Measurements from ENCODE around the gene ANXA2.
A peak's percentile ranks its signal among the peaks of the same experiment; 100 is the strongest.

The ANXA2 gene

GRCh38 chr15:60399931-60400330 is 2.1 kb upstream of the ANXA2 start:
- Histone ChIP-seq H4K12ac (ENCODE audit: low read depth, low read length) (no peak overlapping the region), H3K79me1 (ENCODE audit: low read length) (peaks cover 38% of the 10 kb centered on the region), H4K91ac (ENCODE audit: low read depth, low read length) (no peak overlapping the region), H3K9me3 (ENCODE audit: insufficient read depth, low read depth, low read length) (no peaks in the 10 kb centered on the region), H2BK120ac (ENCODE audit: insufficient read depth, low read length, poor library complexity) (no peak overlapping the region), H3K27ac (ENCODE audit: low read depth, low read length) (peak overlapping the region; percentile 91), H3K4ac (ENCODE audit: low read depth, low read length) (no peak overlapping the region), H2BK5ac (ENCODE audit: low read depth, low read length, poor library complexity) (no peak overlapping the region), H3K9ac (ENCODE audit: low read length) (no peak overlapping the region), H3K27me3 (ENCODE audit: insufficient read depth, low read length) (no peaks in the 10 kb centered on the region), H3K23ac (ENCODE audit: low read length) (no peak overlapping the region), H3K36me3 (ENCODE audit: control insufficient read depth in 1 of 2, insufficient read depth in 2 of 2, low read length in 2 of 2) (peaks cover 4 to 7% of the 10 kb centered on the region in 2 experiments), H3K4me2 (ENCODE audit: low read length) (no peak overlapping the region), H2AK5ac (ENCODE audit: low read length) (no peak overlapping the region), H2BK12ac (ENCODE audit: low read length) (no peak overlapping the region), H4K8ac (ENCODE audit: low read depth, low read length) (no peak overlapping the region), H3K4me1 (ENCODE audit: control insufficient read depth in 1 of 2, insufficient read depth in 2 of 2, low read length in 2 of 2) (peaks cover 6 to 17% of the 10 kb centered on the region in 2 experiments), H3K79me2 (ENCODE audit: control insufficient read depth, insufficient read depth, low read length, poor library complexity) (peaks cover 24% of the 10 kb centered on the region), H3K18ac (ENCODE audit: low read length) (no peak overlapping the region), H3K14ac (ENCODE audit: low read length) (no peak overlapping the region), H3K4me3 (ENCODE audit: low read depth, low read length) (no peak overlapping the region), H2AFZ (ENCODE audit: insufficient read depth, low read length, poor library complexity) (no peak overlapping the region)
- DNase-seq: peak; percentile 34 to 95
- no CpG with 5 or more reads among the region's 1 CpG for WGBS (ENCODE audit: extremely low coverage, insufficient coverage, insufficient read length)

GRCh38 chr15:60399246-60399915 is 1.6 kb upstream of the ANXA2 start:
- Histone ChIP-seq H3K79me1 (ENCODE audit: low read length) (peaks cover 38% of the 10 kb centered on the region), H2AK5ac (ENCODE audit: low read length) (peak overlapping the region; percentile 53), H2BK120ac (ENCODE audit: insufficient read depth, low read length, poor library complexity) (peak overlapping the region; percentile 97), H4K91ac (ENCODE audit: low read depth, low read length) (peak overlapping the region; percentile 99), H3K14ac (ENCODE audit: low read length) (peak overlapping the region; percentile 92), H3K4me1 (ENCODE audit: control insufficient read depth in 1 of 2, insufficient read depth in 2 of 2, low read length in 2 of 2) (peaks cover 7 to 20% of the 10 kb centered on the region in 2 experiments), H3K27me3 (ENCODE audit: insufficient read depth, low read length) (no peaks in the 10 kb centered on the region), H3K4me3 (ENCODE audit: low read depth, low read length) (no peak overlapping the region), H3K79me2 (ENCODE audit: control insufficient read depth, insufficient read depth, low read length, poor library complexity) (peaks cover 26% of the 10 kb centered on the region), H2BK12ac (ENCODE audit: low read length) (peak overlapping the region; percentile 55), H4K8ac (ENCODE audit: low read depth, low read length) (peak overlapping the region; percentile 87), H2BK5ac (ENCODE audit: low read depth, low read length, poor library complexity) (peak overlapping the region; percentile 98), H4K12ac (ENCODE audit: low read depth, low read length) (peak overlapping the region; percentile 45), H3K9me3 (ENCODE audit: insufficient read depth, low read depth, low read length) (no peaks in the 10 kb centered on the region), H2AFZ (ENCODE audit: insufficient read depth, low read length, poor library complexity) (peak overlapping the region; percentile 89), H3K23ac (ENCODE audit: low read length) (no peak overlapping the region), H3K18ac (ENCODE audit: low read length) (peak overlapping the region; percentile 88), H3K36me3 (ENCODE audit: control insufficient read depth in 1 of 2, insufficient read depth in 2 of 2, low read length in 2 of 2) (peaks cover 4 to 8% of the 10 kb centered on the region in 2 experiments), H3K4me2 (ENCODE audit: low read length) (peak overlapping the region; percentile 84), H3K27ac (ENCODE audit: low read depth, low read length) (peak overlapping the region; percentile 91), H3K9ac (ENCODE audit: low read length) (no peak overlapping the region), H3K4ac (ENCODE audit: low read depth, low read length) (peak overlapping the region; percentile 65)
- no CpG with 5 or more reads among the region's 21 CpGs for WGBS (ENCODE audit: extremely low coverage, insufficient coverage, insufficient read length)
- DNase-seq: peak; percentile 71 to 78

DNA sequence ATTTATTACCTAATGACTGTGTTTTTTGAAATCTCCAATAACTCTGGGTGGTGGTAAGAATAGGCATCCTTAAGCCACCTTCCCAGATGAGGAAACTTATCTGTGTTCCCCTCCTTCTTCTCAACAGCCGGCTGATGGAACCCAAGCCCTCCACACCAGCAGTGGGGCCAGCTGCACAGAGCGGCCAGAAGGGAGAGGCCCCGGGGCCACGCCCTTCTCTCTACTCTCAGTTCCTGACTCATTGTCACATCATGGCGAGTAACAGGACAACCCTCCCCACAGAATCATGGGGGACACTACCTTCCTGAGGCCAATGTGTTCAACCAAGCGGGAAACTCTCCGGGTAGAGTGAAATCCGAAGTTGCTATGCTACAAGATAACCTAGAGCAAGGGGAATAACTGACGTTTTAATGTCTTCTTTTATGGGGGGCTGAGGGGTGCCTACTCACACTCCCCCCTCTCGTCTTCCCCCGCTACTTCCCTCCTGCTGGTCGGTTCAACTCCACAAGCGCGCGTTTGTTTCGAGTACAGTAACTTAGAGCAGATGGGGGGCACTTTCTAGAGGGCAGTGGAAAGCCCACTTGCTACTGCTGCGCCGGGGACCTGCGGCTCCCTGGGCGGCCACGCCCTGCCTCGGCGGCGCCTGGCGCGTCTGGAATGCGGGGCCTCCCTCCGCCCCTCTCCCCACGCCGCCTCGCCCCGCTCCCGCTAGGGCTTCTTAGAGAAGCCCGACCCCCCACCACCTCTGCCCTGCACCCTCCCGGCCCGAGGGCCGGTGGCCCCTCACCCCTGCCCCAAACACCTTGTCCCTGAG is 621 bp downstream of the ANXA2 start:
- peaks cover 37% of the 10 kb centered on the region for H3K79me2 ChIP-seq (ENCODE audit: control insufficient read depth, insufficient read depth, low read length, poor library complexity)
- peaks cover 21 to 38% of the 10 kb centered on the region in 2 experiments for H3K4me1 ChIP-seq (ENCODE audit: control insufficient read depth in 1 of 2, insufficient read depth in 2 of 2, low read length in 2 of 2)

DNA sequence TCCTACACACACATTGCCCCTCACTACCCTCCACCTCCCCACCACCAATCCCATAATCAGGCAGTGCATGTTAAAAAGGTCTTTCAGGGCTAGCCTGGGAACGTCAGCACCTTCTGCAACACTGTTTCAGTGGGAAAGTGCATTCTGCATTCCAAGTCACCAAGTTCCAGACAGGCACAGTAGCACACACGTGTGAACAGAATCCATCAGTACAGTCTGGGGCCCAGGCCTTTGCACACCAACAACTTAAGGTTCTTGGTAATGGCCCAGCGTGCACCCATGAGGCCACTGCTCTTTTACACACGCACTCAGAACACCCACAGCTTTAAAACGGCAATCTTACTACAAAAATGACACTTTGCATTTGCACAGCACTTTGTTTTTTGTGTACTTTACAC is 1.2 kb downstream of the ANXA2 start:
- H3K79me1 ChIP-seq (ENCODE audit: low read length): peaks cover 47% of the 10 kb centered on the region
- no peak overlapping the region for H2AFZ ChIP-seq (ENCODE audit: insufficient read depth, low read length, poor library complexity)
- no peak overlapping the region for H2BK120ac ChIP-seq (ENCODE audit: insufficient read depth, low read length, poor library complexity)
- peak overlapping the region; percentile 78 for H3K4me3 ChIP-seq (ENCODE audit: low read depth, low read length)
- peaks cover 21 to 40% of the 10 kb centered on the region in 2 experiments for H3K4me1 ChIP-seq (ENCODE audit: control insufficient read depth in 1 of 2, insufficient read depth in 2 of 2, low read length in 2 of 2)
- peak overlapping the region; percentile 100 for H3K4ac ChIP-seq (ENCODE audit: low read depth, low read length)
- H2AK5ac ChIP-seq (ENCODE audit: low read length): no peak overlapping the region
- H3K27ac ChIP-seq (ENCODE audit: low read depth, low read length): peak overlapping the region; percentile 99
- H4K8ac ChIP-seq (ENCODE audit: low read depth, low read length): peak overlapping the region; percentile 15
- peak overlapping the region; percentile 98 for H2BK5ac ChIP-seq (ENCODE audit: low read depth, low read length, poor library complexity)
- no peak overlapping the region for H3K18ac ChIP-seq (ENCODE audit: low read length)
- H3K9ac ChIP-seq (ENCODE audit: low read length): peak overlapping the region; percentile 44
- no peaks in the 10 kb centered on the region for H3K27me3 ChIP-seq (ENCODE audit: insufficient read depth, low read length)
- peak overlapping the region; percentile 99 for H4K91ac ChIP-seq (ENCODE audit: low read depth, low read length)
- H4K12ac ChIP-seq (ENCODE audit: low read depth, low read length): no peak overlapping the region
- H3K14ac ChIP-seq (ENCODE audit: low read length): peak overlapping the region; percentile 14
- DNase-seq: peak in 1 of 2 donors; percentile 68
- no peaks in the 10 kb centered on the region for H3K9me3 ChIP-seq (ENCODE audit: insufficient read depth, low read depth, low read length)
- H3K36me3 ChIP-seq (ENCODE audit: control insufficient read depth in 1 of 2, insufficient read depth in 2 of 2, low read length in 2 of 2): peaks cover 7 to 24% of the 10 kb centered on the region in 2 experiments
- H3K4me2 ChIP-seq (ENCODE audit: low read length): peak overlapping the region; percentile 71
- H2BK12ac ChIP-seq (ENCODE audit: low read length): no peak overlapping the region
- no peak overlapping the region for H3K23ac ChIP-seq (ENCODE audit: low read length)
- peaks cover 39% of the 10 kb centered on the region for H3K79me2 ChIP-seq (ENCODE audit: control insufficient read depth, insufficient read depth, low read length, poor library complexity)
- WGBS (ENCODE audit: extremely low coverage, insufficient coverage, insufficient read length): no CpG with 5 or more reads among the region's 5 CpGs

More for the DNA sequence above, 621 bp downstream of the ANXA2 start:
- Histone ChIP-seq H3K18ac (ENCODE audit: low read length) (peak overlapping the region; percentile 100), H4K12ac (ENCODE audit: low read depth, low read length) (peak overlapping the region; percentile 99), H3K27me3 (ENCODE audit: insufficient read depth, low read length) (no peaks in the 10 kb centered on the region), H3K9ac (ENCODE audit: low read length) (peak overlapping the region; percentile 99), H2BK12ac (ENCODE audit: low read length) (peak overlapping the region; percentile 92), H3K36me3 (ENCODE audit: control insufficient read depth in 1 of 2, insufficient read depth in 2 of 2, low read length in 2 of 2) (peaks cover 7 to 24% of the 10 kb centered on the region in 2 experiments), H3K14ac (ENCODE audit: low read length) (peak overlapping the region; percentile 100), H3K23ac (ENCODE audit: low read length) (no peak overlapping the region), H3K4me2 (ENCODE audit: low read length) (peak overlapping the region; percentile 71), H3K79me1 (ENCODE audit: low read length) (peaks cover 47% of the 10 kb centered on the region), H4K8ac (ENCODE audit: low read depth, low read length) (peak overlapping the region; percentile 96), H3K27ac (ENCODE audit: low read depth, low read length) (peak overlapping the region; percentile 99), H2BK120ac (ENCODE audit: insufficient read depth, low read length, poor library complexity) (peak overlapping the region; percentile 98), H2AFZ (ENCODE audit: insufficient read depth, low read length, poor library complexity) (peak overlapping the region; percentile 66), H2BK5ac (ENCODE audit: low read depth, low read length, poor library complexity) (peak overlapping the region; percentile 98), H3K4ac (ENCODE audit: low read depth, low read length) (peak overlapping the region; percentile 100), H3K4me3 (ENCODE audit: low read depth, low read length) (peak overlapping the region; percentile 99), H4K91ac (ENCODE audit: low read depth, low read length) (peak overlapping the region; percentile 99), H3K9me3 (ENCODE audit: insufficient read depth, low read depth, low read length) (no peaks in the 10 kb centered on the region), H2AK5ac (ENCODE audit: low read length) (peak overlapping the region; percentile 100)
- peak; percentile 71 to 75 for DNase-seq
- no CpG with 5 or more reads among the region's 37 CpGs for WGBS (ENCODE audit: extremely low coverage, insufficient coverage, insufficient read length)
